Karpas-422 (cell line): ENCODE data around the gene UST. TPM values are rescaled to one million over a fixed set of nuclear protein-coding genes. Genes with fewer than 3 reads are reported as not detected.

Experiments used
- DNase-seq: peaks from one replicate; pipeline ENCODE4 v3.0.0-alpha.2; 2015
- H2AFZ ChIP-seq: fragments of 200-600 bp; sonication (generic); 2 replicates; pipeline ENCODE4 v1.6.1; 2014; ENCODE audit warnings: antibody characterized with exemption, low read length, mixed read lengths
- H3K27ac ChIP-seq: fragments of 200-600 bp; sonication (generic); 2 replicates; pipeline ENCODE4 v1.5.1; 2014; ENCODE audit warnings: mild to moderate bottlenecking, low read length, moderate library complexity
- H3K27me3 ChIP-seq: fragments of 200-600 bp; sonication (generic); 2 replicates; pipeline ENCODE4 v1.6.1; 2014; ENCODE audit warnings: low read length, mixed read lengths
- H3K36me3 ChIP-seq: fragments of 200-600 bp; sonication (generic); 2 replicates; pipeline ENCODE4 v1.6.1; 2014; ENCODE audit warnings: low read length, mixed read lengths; ENCODE audit not compliant: insufficient read depth
- H3K4me1 ChIP-seq: fragments of 200-600 bp; sonication (generic); 2 replicates; pipeline ENCODE4 v1.6.1; 2014; ENCODE audit warnings: mild to moderate bottlenecking, low read length, mixed read lengths
- H3K4me2 ChIP-seq: fragments of 200-600 bp; sonication (generic); 2 replicates; pipeline ENCODE4 v1.6.1; 2014; ENCODE audit warnings: low read length, low read depth, mild to moderate bottlenecking; ENCODE audit not compliant: poor library complexity, severe bottlenecking
- H3K4me3 ChIP-seq: fragments of 200-600 bp; sonication (generic); 2 replicates; pipeline ENCODE4 v1.5.1; 2014; ENCODE audit warnings: mild to moderate bottlenecking, antibody characterized with exemption, low read length, mixed read lengths
- H3K79me2 ChIP-seq: fragments of 200-600 bp; sonication (generic); 2 replicates; pipeline ENCODE4 v1.6.1; 2014; ENCODE audit warnings: mild to moderate bottlenecking, low read length, mixed read lengths
- H3K9ac ChIP-seq: fragments of 200-600 bp; sonication (generic); 2 replicates; pipeline ENCODE4 v1.6.0; 2014; ENCODE audit warnings: low read length
- H3K9me2 ChIP-seq: fragments of 200-600 bp; sonication (generic), shearing (Covaris generic); replicated peaks from 2 replicates; pipeline ENCODE4 v1.6.0; 2014; ENCODE audit warnings: mild to moderate bottlenecking, low read length, moderate library complexity; ENCODE audit not compliant: insufficient read depth
- H3K9me3 ChIP-seq: fragments of 300-700, 200-600 bp; sonication (generic); 2 replicates; pipeline ENCODE4 v1.6.1; 2014; ENCODE audit warnings: low read length, mixed read lengths
- H4K20me1 ChIP-seq: fragments of 200-600 bp; sonication (generic); 2 replicates; pipeline ENCODE4 v1.6.1; 2014; ENCODE audit warnings: mild to moderate bottlenecking, antibody characterized with exemption, low read length, low read depth; ENCODE audit not compliant: insufficient read depth
- total RNA-seq: library from RNA; depleted of rRNA; stranded (reverse); fragments of >200 nt; shearing (Covaris generic); gene quantifications from 2 replicates; pipeline ENCODE4 v1.2.3, GENCODE V29; 2014; ENCODE audit warnings: low replicate concordance

UST gene
- total RNA-seq, 1 experiment from 2014 or later = 0.15 TPM

GRCh38 chr6:148987982-148988381 is 241.2 kb downstream of the UST start:
- DNase-seq = no peak
- no peak overlapping the region for H2AFZ ChIP-seq
- no peak overlapping the region for H3K9ac ChIP-seq
- no peak overlapping the region for H3K4me3 ChIP-seq
- H4K20me1 ChIP-seq = no peaks in the 10 kb centered on the region
- H3K27me3 ChIP-seq = no peaks in the 10 kb centered on the region
- H3K9me2 ChIP-seq = no peaks in the 10 kb centered on the region
- no peaks in the 10 kb centered on the region for H3K9me3 ChIP-seq
- H3K4me1 ChIP-seq = no peaks in the 10 kb centered on the region
- H3K4me2 ChIP-seq = no peak overlapping the region
- no peaks in the 10 kb centered on the region for H3K36me3 ChIP-seq
- H3K79me2 ChIP-seq = no peaks in the 10 kb centered on the region
- no peak overlapping the region for H3K27ac ChIP-seq

DNA sequence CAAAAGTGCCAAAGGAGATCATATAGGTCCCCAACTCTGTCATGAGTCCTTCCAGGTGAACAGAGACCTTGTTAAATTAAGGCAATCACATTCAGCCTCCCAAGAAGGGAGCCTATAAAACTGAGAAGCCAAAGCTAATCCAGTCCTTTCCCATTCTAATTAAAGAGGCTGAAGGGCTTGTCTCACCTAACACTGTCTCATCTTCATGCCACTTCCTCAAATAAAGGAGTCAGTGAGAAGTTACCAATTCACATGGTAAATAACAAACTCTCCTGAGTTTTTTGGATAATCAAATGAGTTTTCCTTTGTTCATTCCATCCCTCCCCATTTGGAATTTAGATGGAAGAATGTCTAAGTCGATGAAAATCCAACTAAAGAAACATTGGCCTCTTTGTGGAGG is 242.8 kb downstream of the UST start:
- DNase-seq = no peak
- H3K27ac ChIP-seq = no peak overlapping the region

DNA sequence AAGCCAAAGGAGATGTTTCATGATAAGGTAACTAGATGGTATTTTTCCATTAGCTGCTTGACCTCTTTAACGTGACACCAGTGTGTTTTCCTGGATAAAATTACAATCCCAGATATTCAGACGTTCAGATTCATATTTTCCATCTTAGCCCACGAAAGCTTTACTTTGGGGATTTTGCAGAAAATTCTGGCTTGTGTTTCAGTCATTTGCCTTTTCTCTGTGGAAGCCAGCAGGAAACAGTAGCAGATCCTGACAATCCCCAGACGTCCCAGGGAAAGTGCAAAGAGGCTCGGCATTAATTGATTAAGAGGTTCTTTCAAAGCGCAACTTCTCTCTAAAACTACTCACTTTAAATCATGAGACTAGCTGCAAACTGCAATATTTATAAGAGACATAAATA is 243.6 kb downstream of the UST start:
- Histone ChIP-seq H3K27ac (no peak overlapping the region), H3K9ac (no peak overlapping the region), H3K27me3 (no peaks in the 10 kb centered on the region), H3K9me3 (no peaks in the 10 kb centered on the region), H4K20me1 (no peaks in the 10 kb centered on the region), H2AFZ (no peak overlapping the region), H3K4me3 (no peak overlapping the region), H3K79me2 (no peaks in the 10 kb centered on the region), H3K9me2 (no peaks in the 10 kb centered on the region), H3K4me1 (no peaks in the 10 kb centered on the region), H3K36me3 (no peaks in the 10 kb centered on the region), H3K4me2 (no peak overlapping the region)
- no peak for DNase-seq

More for the DNA sequence above, 242.8 kb downstream of the UST start:
- Histone ChIP-seq H3K27me3 (no peaks in the 10 kb centered on the region), H3K4me1 (no peaks in the 10 kb centered on the region), H3K79me2 (no peaks in the 10 kb centered on the region), H3K4me2 (no peak overlapping the region), H3K36me3 (no peaks in the 10 kb centered on the region), H4K20me1 (no peaks in the 10 kb centered on the region), H3K9me2 (no peaks in the 10 kb centered on the region), H3K9ac (no peak overlapping the region), H2AFZ (no peak overlapping the region), H3K4me3 (no peak overlapping the region), H3K9me3 (no peaks in the 10 kb centered on the region)

GRCh38 chr6:148996815-148997214 is 250.0 kb downstream of the UST start:
- Histone ChIP-seq H3K36me3 (no peaks in the 10 kb centered on the region), H3K9me3 (peaks cover 3% of the 10 kb centered on the region; the same call in 1 of the 2 replicates), H3K4me2 (no peak overlapping the region), H3K4me1 (no peaks in the 10 kb centered on the region), H2AFZ (no peak overlapping the region), H3K27ac (no peak overlapping the region), H3K9me2 (no peaks in the 10 kb centered on the region), H3K4me3 (no peak overlapping the region), H4K20me1 (no peaks in the 10 kb centered on the region), H3K27me3 (no peaks in the 10 kb centered on the region), H3K9ac (no peak overlapping the region), H3K79me2 (no peaks in the 10 kb centered on the region)
- DNase-seq = no peak

GRCh38 chr6:148997865-148998264 is 251.0 kb downstream of the UST start:
- no peak overlapping the region for H3K4me2 ChIP-seq
- H3K79me2 ChIP-seq = no peaks in the 10 kb centered on the region
- H4K20me1 ChIP-seq = no peaks in the 10 kb centered on the region
- H3K4me1 ChIP-seq = no peaks in the 10 kb centered on the region
- no peaks in the 10 kb centered on the region for H3K27me3 ChIP-seq
- no peak overlapping the region for H3K4me3 ChIP-seq
- DNase-seq = no peak
- no peaks in the 10 kb centered on the region for H3K9me2 ChIP-seq
- H3K36me3 ChIP-seq = no peaks in the 10 kb centered on the region
- no peak overlapping the region for H3K27ac ChIP-seq
- no peak overlapping the region for H2AFZ ChIP-seq
- no peak overlapping the region for H3K9ac ChIP-seq
- H3K9me3 ChIP-seq = peaks cover 3% of the 10 kb centered on the region; the same call in 1 of the 2 replicates

DNA sequence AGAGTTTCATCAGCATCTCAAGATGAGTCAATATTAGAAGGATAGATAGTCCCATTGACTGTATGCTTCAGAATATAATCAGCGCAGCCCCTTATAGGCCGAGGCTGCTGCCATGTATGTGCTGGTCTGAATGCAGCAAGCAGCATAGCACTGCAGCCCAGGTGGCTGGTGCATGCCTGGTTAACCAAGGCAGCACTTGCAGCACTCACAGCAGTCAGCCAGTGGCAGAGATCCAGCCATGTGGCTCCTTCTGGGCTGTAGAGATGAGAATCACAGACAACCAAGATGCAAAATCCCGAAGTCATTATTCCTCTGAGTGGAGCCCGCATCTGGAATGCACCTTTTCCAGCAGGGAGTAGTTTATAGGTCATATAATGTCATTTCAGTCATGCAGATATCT is 251.9 kb downstream of the UST start:
- Histone ChIP-seq H3K36me3 (no peaks in the 10 kb centered on the region), H3K27me3 (no peaks in the 10 kb centered on the region), H3K4me2 (no peak overlapping the region), H2AFZ (no peak overlapping the region), H3K9me3 (peaks cover 3% of the 10 kb centered on the region; the same call in 1 of the 2 replicates), H3K9ac (no peak overlapping the region), H3K4me3 (no peak overlapping the region), H3K9me2 (no peaks in the 10 kb centered on the region), H3K79me2 (no peaks in the 10 kb centered on the region), H4K20me1 (no peaks in the 10 kb centered on the region), H3K4me1 (no peaks in the 10 kb centered on the region), H3K27ac (no peak overlapping the region)
- no peak for DNase-seq

DNA sequence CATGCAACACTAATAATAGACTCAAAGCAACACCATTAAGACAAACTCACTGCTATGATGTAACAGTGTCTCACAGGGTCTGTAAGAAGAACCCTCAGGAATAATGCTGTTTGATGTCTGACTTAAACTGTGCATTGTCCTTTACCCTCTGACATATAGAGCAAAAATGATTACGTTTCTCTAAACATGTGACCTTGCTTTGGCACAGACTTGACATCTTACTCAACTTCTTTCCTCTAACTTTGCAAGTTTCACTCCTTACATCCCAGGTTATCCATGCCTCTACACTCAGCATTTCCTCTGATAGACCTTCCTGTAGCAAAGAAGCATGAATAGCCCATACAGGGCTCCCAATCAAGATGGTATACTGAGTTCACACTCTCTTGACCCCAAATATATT is 252.7 kb downstream of the UST start:
- Histone ChIP-seq H3K4me3 (no peak overlapping the region), H3K27me3 (no peaks in the 10 kb centered on the region), H4K20me1 (no peaks in the 10 kb centered on the region), H3K9me3 (peaks cover 3% of the 10 kb centered on the region; the same call in 1 of the 2 replicates), H3K4me1 (no peaks in the 10 kb centered on the region), H2AFZ (no peak overlapping the region), H3K79me2 (no peaks in the 10 kb centered on the region), H3K9me2 (no peaks in the 10 kb centered on the region), H3K9ac (no peak overlapping the region), H3K4me2 (no peak overlapping the region), H3K36me3 (no peaks in the 10 kb centered on the region), H3K27ac (no peak overlapping the region)
- no peak for DNase-seq

DNA sequence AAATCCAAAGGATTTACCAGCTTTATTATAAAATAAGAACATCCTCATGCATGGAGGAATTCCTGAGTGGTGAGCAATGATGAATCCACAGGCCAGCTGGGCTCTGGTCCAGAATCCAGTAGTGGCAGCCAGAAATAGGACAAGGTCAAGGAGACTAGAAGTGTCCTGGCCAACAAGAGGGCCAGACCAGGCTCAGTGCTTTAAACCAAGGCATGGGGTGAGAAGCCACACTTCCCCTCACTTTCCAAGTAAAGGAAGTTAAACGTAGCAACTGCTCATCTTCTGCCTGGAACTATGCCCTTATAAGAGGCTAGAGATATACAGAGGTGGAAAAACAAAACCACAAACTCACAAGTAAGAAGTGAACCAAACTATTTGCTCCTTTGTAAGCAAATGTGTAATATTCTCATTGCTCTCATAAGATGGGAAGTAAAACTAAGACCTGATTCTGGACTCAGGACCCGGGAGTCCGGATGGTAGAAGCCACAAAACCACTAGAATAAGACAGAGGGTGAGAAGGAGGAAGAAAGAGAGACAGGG is 253.2 kb downstream of the UST start:
- Histone ChIP-seq H3K4me2 (no peak overlapping the region), H3K9me3 (peaks cover 3% of the 10 kb centered on the region; the same call in 1 of the 2 replicates), H3K27ac (no peak overlapping the region), H3K27me3 (no peaks in the 10 kb centered on the region), H3K9ac (no peak overlapping the region), H2AFZ (no peak overlapping the region), H3K4me3 (no peak overlapping the region), H3K4me1 (no peaks in the 10 kb centered on the region), H3K9me2 (no peaks in the 10 kb centered on the region), H3K79me2 (no peaks in the 10 kb centered on the region), H3K36me3 (no peaks in the 10 kb centered on the region), H4K20me1 (no peaks in the 10 kb centered on the region)
- no peak for DNase-seq
